Nucleus accumbens (tissue), 56 donors: Measurements from ENCODE around the gene LRRC26.

Experiments
- DNase-seq, 56 donors: peaks; one replicate each; lab custom pipeline; 2025; lab: John Stamatoyannopoulos, UW

Gene LRRC26

GRCh38 chr9:137187386-137187785 lies 17.5 kb upstream of the LRRC26 start:
- DNase-seq: no peak

DNA sequence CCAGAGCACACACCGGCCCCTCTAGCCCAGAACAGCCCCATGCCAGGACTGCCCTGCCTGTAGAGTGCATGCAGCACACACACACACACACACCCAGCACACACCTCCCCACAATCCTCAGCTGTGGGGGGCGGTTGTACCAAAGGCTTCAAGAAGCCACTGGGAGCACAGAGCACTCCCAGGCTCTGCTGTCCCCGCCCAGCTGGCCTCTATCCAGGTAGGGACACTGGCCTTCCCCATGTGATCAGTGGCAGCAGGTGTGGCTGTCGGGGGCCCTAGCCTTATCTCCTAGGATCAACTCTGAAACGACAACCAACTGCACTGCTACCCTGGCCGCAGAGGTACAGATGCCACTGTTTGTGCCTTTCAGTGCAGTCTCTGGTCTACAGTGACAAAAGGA lies 16.5 kb upstream of the LRRC26 start:
- DNase-seq: no peak

- no peak for DNase-seq
These were observed 16.1 kb upstream of the LRRC26 start for GRCh38 chr9:137185921-137186320.

GRCh38 chr9:137184881-137185660 lies 15.2 kb upstream of the LRRC26 start:
- no peak for DNase-seq

DNA sequence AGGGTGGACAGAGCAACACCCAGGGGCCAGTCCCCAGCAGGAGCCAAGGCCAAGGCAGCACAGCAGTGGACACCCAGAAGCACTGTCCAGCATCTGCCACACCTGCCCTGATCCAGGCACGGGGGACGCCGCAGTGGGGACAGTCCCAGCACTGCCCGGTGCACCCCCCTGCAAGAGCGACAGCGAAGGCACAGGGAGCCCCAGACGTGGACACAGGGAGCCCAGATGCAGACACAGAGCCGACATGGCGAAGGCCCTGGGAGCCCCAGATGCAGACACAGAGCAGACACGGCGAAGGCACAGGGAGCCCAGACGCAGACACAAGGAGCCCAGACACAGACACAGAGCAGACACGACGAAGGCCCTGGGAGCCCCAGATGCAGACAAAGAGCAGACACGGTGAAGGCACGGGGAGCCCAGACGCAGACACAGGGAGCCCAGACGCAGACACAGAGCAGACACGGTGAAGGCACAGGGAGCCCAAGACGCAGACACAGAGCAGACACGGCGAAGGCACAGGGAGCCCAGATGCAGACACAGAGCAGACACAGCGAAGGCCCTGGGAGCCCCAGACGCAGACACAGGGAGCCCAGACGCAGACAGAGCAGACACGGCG lies 14.2 kb upstream of the LRRC26 start:
- no peak for DNase-seq

- no peak for DNase-seq
These were observed 13.0 kb upstream of the LRRC26 start for GRCh38 chr9:137182836-137183235.

DNA sequence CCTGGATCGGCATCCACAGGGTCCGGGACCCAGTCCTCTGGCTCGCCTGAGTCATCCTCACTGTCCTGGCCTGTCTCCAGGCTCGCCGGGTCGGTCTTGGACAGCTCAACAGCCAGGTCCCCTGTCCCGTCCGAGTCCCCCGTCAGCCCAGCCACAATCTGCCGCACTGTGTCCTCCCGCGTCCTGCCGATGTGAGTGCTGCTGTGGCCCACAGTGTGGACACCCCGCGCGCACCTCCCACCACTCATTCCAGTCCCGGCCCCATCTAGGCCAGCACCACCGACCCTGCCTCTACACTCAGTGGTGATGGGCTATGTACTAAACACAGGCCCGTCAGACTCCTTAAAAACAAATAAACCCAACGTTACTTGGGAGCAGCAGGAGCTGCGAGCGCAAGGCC lies 11.8 kb upstream of the LRRC26 start:
- no peak for DNase-seq

GRCh38 chr9:137180491-137180890 lies 10.6 kb upstream of the LRRC26 start:
- no peak for DNase-seq

DNA sequence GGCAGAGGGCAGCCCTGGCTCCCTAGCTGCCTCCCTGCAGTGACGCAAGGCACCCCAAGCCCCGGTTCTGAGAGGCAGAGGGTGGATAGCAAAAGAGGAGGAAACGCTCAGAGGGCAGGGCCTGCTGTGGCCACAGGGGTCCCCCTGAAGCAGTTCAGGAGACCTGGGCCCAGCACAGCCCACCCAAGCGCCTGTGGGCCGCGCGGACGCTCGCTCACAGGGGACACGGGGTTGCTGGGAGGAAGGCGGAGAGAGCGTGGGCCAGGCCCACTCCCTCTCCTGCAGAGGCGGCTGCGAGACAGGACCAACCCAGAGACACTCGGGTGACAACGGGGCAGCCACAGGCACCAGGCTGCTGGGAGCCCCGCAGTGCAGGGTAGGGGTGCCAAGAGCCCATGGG lies 9.9 kb upstream of the LRRC26 start:
- DNase-seq: no peak

GRCh38 chr9:137178939-137179630 lies 9.2 kb upstream of the LRRC26 start:
- DNase-seq: no peak

DNA sequence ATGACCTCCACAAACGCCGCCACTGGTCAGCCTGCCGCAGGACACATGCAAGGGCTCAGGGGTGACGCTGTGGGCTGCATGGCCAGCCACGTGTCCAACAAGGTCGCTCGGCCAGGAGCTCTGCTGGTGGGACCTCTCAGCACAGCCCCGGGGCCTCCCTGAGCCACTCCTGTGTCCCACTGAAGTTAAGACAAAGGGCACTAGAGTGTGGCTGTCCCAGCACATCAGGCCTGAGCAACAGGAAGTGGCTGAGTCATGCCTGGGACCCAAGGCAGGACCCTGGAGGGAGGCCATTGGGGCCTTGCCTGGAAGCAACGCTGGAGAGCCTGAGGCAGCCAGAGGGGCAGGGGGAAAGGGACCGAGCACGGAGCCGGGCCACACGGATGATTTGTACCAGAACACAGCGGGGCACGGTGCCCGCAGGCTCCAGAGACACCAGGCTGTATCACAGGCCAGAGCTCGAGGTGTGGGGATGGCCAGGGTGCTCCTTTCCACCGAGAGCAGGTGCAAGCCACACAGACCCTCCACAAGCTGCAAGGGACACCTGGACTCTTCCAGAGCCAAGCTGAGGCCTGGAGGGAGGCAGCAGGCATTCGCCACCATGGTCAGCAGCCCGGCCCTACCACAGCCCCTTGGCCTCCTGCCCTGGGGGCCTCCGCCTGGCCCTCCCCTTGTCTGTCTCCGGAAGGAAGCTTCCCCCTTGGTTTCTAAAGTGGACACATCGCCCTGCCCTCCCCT lies 8.5 kb upstream of the LRRC26 start:
- DNase-seq: no peak

DNA sequence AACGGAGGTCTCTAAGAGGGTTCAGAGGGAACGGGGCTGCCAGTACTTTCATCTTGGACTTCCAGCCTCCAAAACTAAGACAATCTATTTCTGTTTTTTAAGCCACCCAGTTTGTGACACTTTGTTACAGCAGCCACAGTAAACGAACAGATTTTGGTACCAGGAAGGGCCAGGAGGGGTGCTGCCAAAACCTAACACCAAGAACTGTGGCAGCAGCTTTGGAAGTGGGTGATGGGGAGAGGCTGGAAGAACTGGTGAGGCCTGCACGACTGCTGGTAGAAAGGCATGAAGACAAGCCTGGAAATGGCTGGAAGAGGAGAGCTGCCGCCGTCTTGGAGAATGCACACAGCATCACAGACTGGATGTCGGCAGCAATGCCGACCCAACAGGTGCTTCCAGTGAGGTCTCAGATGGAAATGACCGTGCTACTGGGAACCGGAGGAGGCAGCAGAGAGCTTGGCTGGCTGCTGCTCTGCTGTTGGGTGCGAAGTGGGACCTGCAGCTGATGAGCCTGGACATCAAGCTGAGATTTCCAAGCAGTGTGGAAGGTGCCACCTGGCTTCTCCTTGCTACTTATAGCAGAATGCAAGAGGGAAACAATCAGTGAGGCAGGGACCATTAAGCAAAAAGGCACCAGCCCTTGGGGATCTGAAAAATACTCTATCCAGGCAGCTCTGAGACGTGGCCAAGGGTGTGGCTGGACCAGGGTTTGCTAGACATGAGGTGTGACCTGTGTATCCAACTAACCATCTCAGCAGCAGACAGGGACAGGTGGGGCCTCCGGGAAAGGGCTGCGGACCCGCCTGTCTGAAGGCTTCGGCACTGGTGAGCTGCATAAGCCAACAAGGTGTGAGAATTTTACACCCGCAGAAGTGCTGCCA lies 6.7 kb upstream of the LRRC26 start:
- DNase-seq: peak in 1 of 56 donors; percentile 21

DNA sequence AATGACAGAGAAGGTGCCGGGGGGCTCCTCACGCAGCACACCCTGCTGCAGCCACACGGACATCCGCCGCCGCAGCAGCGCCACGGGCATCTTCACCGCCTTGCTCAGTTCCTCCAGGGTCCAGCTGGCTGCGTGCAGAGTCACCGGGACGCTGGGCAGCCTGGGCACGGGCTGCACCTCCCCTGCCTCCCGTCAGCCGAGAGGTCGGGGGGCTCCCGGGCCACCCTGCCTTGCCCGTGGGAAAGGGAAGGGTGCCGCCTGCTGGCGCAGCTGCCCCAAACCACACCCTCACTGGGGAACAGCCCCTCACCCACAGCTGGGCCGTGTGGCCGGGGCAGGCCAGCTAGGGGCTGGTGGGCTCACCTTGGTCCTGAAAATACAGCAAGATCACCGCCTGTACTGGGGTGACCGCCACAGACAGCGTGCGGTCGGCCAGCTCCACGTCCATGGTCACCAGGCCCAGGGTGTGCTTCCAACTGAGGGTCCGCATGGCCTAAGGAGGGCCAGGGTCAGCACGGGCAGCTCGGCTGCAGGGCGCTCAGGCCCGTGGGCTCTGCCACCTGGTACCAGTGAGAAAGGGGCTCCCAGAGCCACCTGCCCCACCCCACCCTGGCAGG lies 5.6 kb upstream of the LRRC26 start:
- no peak for DNase-seq

GRCh38 chr9:137174722-137175293 lies 5.0 kb upstream of the LRRC26 start:
- peak in 3 of 56 donors; percentile 24 to 41 (median 28) for DNase-seq

- no peak for DNase-seq
These were observed 4.2 kb upstream of the LRRC26 start for GRCh38 chr9:137173796-137174664.

DNA sequence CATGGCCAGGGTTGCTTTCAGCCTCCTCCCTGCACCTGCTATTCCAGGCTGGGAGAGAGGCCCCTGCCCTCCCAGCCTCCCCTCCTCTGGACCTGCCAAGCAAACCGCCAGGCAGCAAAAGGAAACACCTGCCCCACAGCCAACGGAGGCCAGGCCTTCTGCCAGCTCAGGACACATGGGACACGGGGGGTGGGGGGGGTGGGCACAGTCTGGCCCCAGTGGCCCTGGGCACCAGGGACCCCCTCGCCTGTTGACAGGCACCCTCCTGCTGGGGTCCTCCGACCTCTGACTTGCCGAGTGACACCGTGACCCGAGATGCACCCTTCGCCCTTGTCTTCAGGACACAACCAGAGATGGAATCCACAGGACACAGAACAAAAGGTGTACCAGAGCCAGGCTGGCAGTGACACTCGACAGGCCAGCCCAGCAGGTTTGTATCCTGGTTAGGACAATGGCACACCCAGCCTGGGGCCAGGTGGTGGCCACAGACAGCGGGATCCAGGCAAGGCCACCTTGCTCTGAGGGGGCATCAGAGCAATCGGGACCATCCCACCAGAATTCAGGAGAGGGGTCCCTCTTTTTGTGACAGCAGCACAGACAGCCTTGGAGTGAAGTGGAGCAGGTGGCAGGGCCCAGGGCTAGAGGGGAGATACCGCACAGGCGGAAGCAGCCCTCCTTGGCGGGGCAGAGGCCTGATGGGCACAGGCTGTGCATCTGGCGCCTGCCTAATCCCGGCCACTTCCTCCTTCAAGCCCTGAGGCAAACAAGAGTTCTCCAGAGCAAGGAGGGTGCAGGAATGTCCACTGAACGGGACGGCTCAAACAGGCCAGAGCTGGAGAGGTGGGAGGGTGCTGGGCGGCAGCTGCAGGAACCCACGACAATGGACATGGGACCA lies 3.3 kb upstream of the LRRC26 start:
- DNase-seq: no peak
